Neuronal stem cell (in vitro differentiated cells): ENCODE measurements around the gene PTPRR.

Experiments
- DNase-seq: peaks from one replicate; pipeline ENCODE4 v3.0.0-alpha.2; 2013; ENCODE audit warnings: low spot score
- H2AFZ ChIP-seq: one replicate; pipeline ENCODE4 v1.6.1; 2013; ENCODE audit warnings: mild to moderate bottlenecking, low read length, inconsistent platforms
- H2AK5ac ChIP-seq: 2 replicates; pipeline ENCODE4 v1.6.1; 2013; ENCODE audit warnings: low read depth, mild to moderate bottlenecking, inconsistent platforms, low read length, moderate library complexity, mixed read lengths
- H2BK120ac ChIP-seq: 2 replicates; pipeline ENCODE4 v1.6.1; 2013; ENCODE audit warnings: low read depth, mild to moderate bottlenecking, inconsistent platforms, low read length, moderate library complexity, mixed read lengths
- H2BK12ac ChIP-seq: one replicate; pipeline ENCODE4 v1.6.1; 2013; ENCODE audit warnings: low read length, inconsistent platforms
- H2BK15ac ChIP-seq: 2 replicates; pipeline ENCODE4 v1.6.1; 2013; ENCODE audit warnings: mild to moderate bottlenecking, low read length, inconsistent platforms, mixed read lengths
- H2BK5ac ChIP-seq: one replicate; pipeline ENCODE4 v1.6.1; 2013; ENCODE audit warnings: inconsistent platforms, mild to moderate bottlenecking, low read length, moderate library complexity
- H3K14ac ChIP-seq: one replicate; pipeline ENCODE4 v1.6.1; 2013; ENCODE audit warnings: low read length, inconsistent platforms
- H3K18ac ChIP-seq: 2 replicates; pipeline ENCODE4 v1.6.1; 2013; ENCODE audit warnings: low read length, inconsistent platforms
- H3K23ac ChIP-seq: 2 replicates; pipeline ENCODE4 v1.6.1; 2013; ENCODE audit warnings: low read depth, mild to moderate bottlenecking, mixed read lengths, low read length, inconsistent platforms; ENCODE audit not compliant: poor library complexity
- H3K27ac ChIP-seq: replicated peaks from 3 replicates; pipeline ENCODE4 v1.5.1; 2013; ENCODE audit warnings: low read length, inconsistent platforms
- H3K27me3 ChIP-seq, 3 experiments: 2 replicates each; pipeline ENCODE4 v1.6.1; 2013; ENCODE audit warnings: low read length in 3 of 3, mild to moderate bottlenecking in 2 of 3, inconsistent platforms in 1 of 3, low read depth in 1 of 3, mixed read lengths in 1 of 3, moderate library complexity in 1 of 3; ENCODE audit not compliant: control insufficient read depth in 3 of 3, insufficient read depth in 3 of 3
- H3K36me3 ChIP-seq, 2 donors: replicated peaks in 1 of 2; 2 replicates each; pipeline ENCODE4 v1.6.1; 2013; ENCODE audit warnings: low read length in 2 of 2; ENCODE audit not compliant: control insufficient read depth in 2 of 2, insufficient read depth in 2 of 2
- H3K4ac ChIP-seq: 2 replicates; pipeline ENCODE4 v1.6.1; 2013; ENCODE audit warnings: inconsistent platforms, mild to moderate bottlenecking, low read length, moderate library complexity
- H3K4me1 ChIP-seq, 2 donors: 1 replicate in 1 of 2; 2 replicates in 1 of 2; pipeline ENCODE4 v1.6.1; 2013; ENCODE audit warnings: low read length in 2 of 2, low read depth in 1 of 2; ENCODE audit not compliant: control insufficient read depth in 2 of 2, insufficient read depth in 1 of 2
- H3K4me2 ChIP-seq: one replicate; pipeline ENCODE4 v1.6.1; 2013; ENCODE audit warnings: mild to moderate bottlenecking, low read length, inconsistent platforms; ENCODE audit not compliant: insufficient read depth, poor library complexity, severe bottlenecking
- H3K4me3 ChIP-seq, 2 donors: 2 replicates each; pipeline ENCODE4 v1.5.1; 2013; ENCODE audit warnings: low read length in 2 of 2, mild to moderate bottlenecking in 2 of 2, inconsistent platforms in 1 of 2, moderate library complexity in 1 of 2
- H3K79me1 ChIP-seq: one replicate; pipeline ENCODE4 v1.6.1; 2013; ENCODE audit warnings: low read depth, mild to moderate bottlenecking, inconsistent platforms, low read length, moderate library complexity
- H3K9ac ChIP-seq: one replicate; pipeline ENCODE4 v1.6.1; 2013; ENCODE audit warnings: mild to moderate bottlenecking, low read depth, low read length, inconsistent platforms; ENCODE audit not compliant: poor library complexity
- H3K9me3 ChIP-seq, 2 donors: replicated peaks in 1 of 2; 2 replicates each; pipeline versions ENCODE3 to v1.6.1; 2013; ENCODE audit warnings: low read length in 2 of 2, mild to moderate bottlenecking in 2 of 2, inconsistent platforms in 1 of 2, low read depth in 1 of 2, mixed read lengths in 1 of 2, moderate library complexity in 1 of 2; ENCODE audit not compliant: control insufficient read depth in 2 of 2, insufficient read depth in 1 of 2
- H4K8ac ChIP-seq: one replicate; pipeline ENCODE4 v1.6.1; 2013; ENCODE audit warnings: low read depth, mild to moderate bottlenecking, inconsistent platforms, low read length, moderate library complexity
- H4K91ac ChIP-seq: one replicate; pipeline ENCODE4 v1.6.1; 2013; ENCODE audit warnings: low read length, low read depth, mild to moderate bottlenecking, inconsistent platforms; ENCODE audit not compliant: poor library complexity
- WGBS, 2 donors: extraction: QIAGEN DNeasy Blood & Tissue Kit; methylation state at CpG; one replicate each; pipeline ENCODE4 v1.1.7; 2013; ENCODE audit warnings: missing lambda C conversion rate in 2 of 2, mixed read lengths in 1 of 2; ENCODE audit not compliant: insufficient read length in 2 of 2, insufficient replicate concordance in 1 of 2; ENCODE audit errors: extremely low coverage in 2 of 2; 5-methylcytosine and 5-hydroxymethylcytosine counted together

PTPRR gene

GRCh38 chr12:70927356-70927755 is 6.8 kb upstream of the PTPRR start:
- Histone ChIP-seq H3K14ac (no peak overlapping the region), H3K27ac (no peak overlapping the region), H3K36me3 (no peaks in the 10 kb centered on the region), H2BK5ac (no peak overlapping the region), H3K79me1 (no peaks in the 10 kb centered on the region), H3K4me3 (no peak overlapping the region), H3K23ac (no peak overlapping the region), H3K27me3 (no peaks in the 10 kb centered on the region), H4K8ac (no peak overlapping the region), H2BK15ac (no peak overlapping the region), H3K4me2 (no peak overlapping the region), H3K4me1 (no peaks in the 10 kb centered on the region), H3K18ac (no peak overlapping the region), H3K4ac (no peak overlapping the region), H2AK5ac (no peak overlapping the region), H2BK120ac (no peak overlapping the region), H4K91ac (no peak overlapping the region), H2AFZ (no peak overlapping the region), H3K9ac (no peak overlapping the region), H3K9me3 (no peaks in the 10 kb centered on the region), H2BK12ac (no peak overlapping the region)
- DNase-seq, result no peak
- WGBS, 2 donors, result no CpG with 5 or more reads among the region's 2 CpGs

- no peak for DNase-seq
- Histone ChIP-seq H3K9ac (no peak overlapping the region), H3K4me2 (no peak overlapping the region), H2AFZ (no peak overlapping the region), H3K18ac (no peak overlapping the region), H3K23ac (no peak overlapping the region), H2BK12ac (no peak overlapping the region), H4K8ac (no peak overlapping the region), H3K4ac (no peak overlapping the region), H3K4me1 (peaks cover 0 to 3% of the 10 kb centered on the region in 2 donors), H3K36me3 (no peaks in the 10 kb centered on the region), H2BK120ac (no peak overlapping the region), H2BK5ac (no peak overlapping the region), H3K79me1 (no peaks in the 10 kb centered on the region), H3K27ac (no peak overlapping the region), H2AK5ac (no peak overlapping the region), H3K27me3 (peaks cover 0 to 14% (median 0%) of the 10 kb centered on the region in 3 experiments), H2BK15ac (no peak overlapping the region), H3K9me3 (no peaks in the 10 kb centered on the region), H3K14ac (no peak overlapping the region), H4K91ac (no peak overlapping the region), H3K4me3 (no peak overlapping the region)
- no CpG with 5 or more reads among the region's 1 CpG for WGBS, 2 donors
Measured at GRCh38 chr12:70925539-70925938, 5.0 kb upstream of the PTPRR start.

GRCh38 chr12:70920891-70921290 is 353 bp upstream of the PTPRR start:
- no peak overlapping the region for H2AK5ac ChIP-seq
- H3K14ac ChIP-seq, result no peak overlapping the region
- peaks cover 0 to 8% of the 10 kb centered on the region in 2 donors for H3K4me1 ChIP-seq
- no peak overlapping the region for H2BK5ac ChIP-seq
- H3K27me3 ChIP-seq, result peaks cover 0 to 33% (median 5%) of the 10 kb centered on the region in 3 experiments
- H3K18ac ChIP-seq, result no peak overlapping the region
- H3K9me3 ChIP-seq, result no peaks in the 10 kb centered on the region
- no CpG with 5 or more reads among the region's 9 CpGs for WGBS, 2 donors
- no peak overlapping the region for H2AFZ ChIP-seq
- no peaks in the 10 kb centered on the region for H3K79me1 ChIP-seq
- no peak overlapping the region for H3K4me2 ChIP-seq
- no peak overlapping the region for H2BK12ac ChIP-seq
- H3K4ac ChIP-seq, result no peak overlapping the region
- no peak overlapping the region for H3K9ac ChIP-seq
- H3K4me3 ChIP-seq, result no peak overlapping the region
- no peak for DNase-seq
- no peak overlapping the region for H3K27ac ChIP-seq
- H4K8ac ChIP-seq, result no peak overlapping the region
- H4K91ac ChIP-seq, result no peak overlapping the region
- no peak overlapping the region for H2BK15ac ChIP-seq
- no peaks in the 10 kb centered on the region for H3K36me3 ChIP-seq
- H3K23ac ChIP-seq, result no peak overlapping the region
- no peak overlapping the region for H2BK120ac ChIP-seq

- H3K4ac ChIP-seq, result no peak overlapping the region
- H2AK5ac ChIP-seq, result no peak overlapping the region
- H3K27me3 ChIP-seq, result peaks cover 0 to 33% (median 5%) of the 10 kb centered on the region in 3 experiments
- H3K36me3 ChIP-seq, result no peaks in the 10 kb centered on the region
- H2BK15ac ChIP-seq, result no peak overlapping the region
- H3K14ac ChIP-seq, result no peak overlapping the region
- H3K18ac ChIP-seq, result no peak overlapping the region
- no peak overlapping the region for H2BK12ac ChIP-seq
- WGBS, 2 donors, result no CpG with 5 or more reads among the region's 10 CpGs
- no peak overlapping the region for H3K23ac ChIP-seq
- no peak overlapping the region for H3K4me3 ChIP-seq
- H2BK5ac ChIP-seq, result no peak overlapping the region
- H2BK120ac ChIP-seq, result no peak overlapping the region
- H3K4me2 ChIP-seq, result no peak overlapping the region
- H3K27ac ChIP-seq, result no peak overlapping the region
- no peak overlapping the region for H2AFZ ChIP-seq
- H4K8ac ChIP-seq, result no peak overlapping the region
- DNase-seq, result peak; percentile 32
- no peaks in the 10 kb centered on the region for H3K9me3 ChIP-seq
- H3K9ac ChIP-seq, result no peak overlapping the region
- H3K4me1 ChIP-seq, result peaks cover 0 to 8% of the 10 kb centered on the region in 2 donors
- no peak overlapping the region for H4K91ac ChIP-seq
- H3K79me1 ChIP-seq, result no peaks in the 10 kb centered on the region
Measured at GRCh38 chr12:70919597-70920035, 922 bp downstream of the PTPRR start.
